Suprapubic skin (tissue), 3 donors: ENCODE results near the gene ADAMTS17.

ENCODE experiments used
- EP300 ChIP-seq: sonication (generic); formaldehyde crosslinking; IDR thresholded peaks from one replicate; pipeline ENCODE4 v1.6.1; 2017; ENCODE audit warnings: antibody characterized with exemption
- TF ChIP-seq, protein P1 (sequence below), 2 donors: fragments of 200-600 bp in 1 of 2; fragments of 450-650 bp in 1 of 2; sonication (generic) in 1 of 2; IDR thresholded peaks; one replicate each; pipeline ENCODE4 v1.5.1; 2016 to 2019; ENCODE audit warnings: antibody characterized with exemption in 2 of 2, mild to moderate bottlenecking in 1 of 2, moderate library complexity in 1 of 2

DNA sequence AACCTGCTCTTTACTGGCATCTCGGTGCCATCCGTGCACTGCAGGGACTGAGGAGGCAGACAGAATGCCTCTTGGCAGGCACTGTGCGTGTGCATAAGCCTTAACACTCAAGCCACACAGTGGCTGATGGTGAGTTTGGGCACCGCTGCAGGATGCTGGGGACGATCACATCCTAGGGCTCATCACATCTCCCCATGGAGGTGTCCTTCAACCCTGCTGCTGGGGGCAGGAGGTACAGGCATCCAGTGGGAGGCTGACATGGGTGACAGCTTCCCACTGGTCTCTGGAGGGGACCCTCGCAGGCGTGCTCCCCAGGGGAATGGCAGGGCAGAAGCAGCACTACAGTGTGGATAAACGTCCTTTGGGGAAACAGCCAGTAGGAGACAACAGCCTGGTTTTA is 190.9 kb downstream of the ADAMTS17 start:
- no peak for TF ChIP-seq EP300
- TF ChIP-seq, protein P1, sequence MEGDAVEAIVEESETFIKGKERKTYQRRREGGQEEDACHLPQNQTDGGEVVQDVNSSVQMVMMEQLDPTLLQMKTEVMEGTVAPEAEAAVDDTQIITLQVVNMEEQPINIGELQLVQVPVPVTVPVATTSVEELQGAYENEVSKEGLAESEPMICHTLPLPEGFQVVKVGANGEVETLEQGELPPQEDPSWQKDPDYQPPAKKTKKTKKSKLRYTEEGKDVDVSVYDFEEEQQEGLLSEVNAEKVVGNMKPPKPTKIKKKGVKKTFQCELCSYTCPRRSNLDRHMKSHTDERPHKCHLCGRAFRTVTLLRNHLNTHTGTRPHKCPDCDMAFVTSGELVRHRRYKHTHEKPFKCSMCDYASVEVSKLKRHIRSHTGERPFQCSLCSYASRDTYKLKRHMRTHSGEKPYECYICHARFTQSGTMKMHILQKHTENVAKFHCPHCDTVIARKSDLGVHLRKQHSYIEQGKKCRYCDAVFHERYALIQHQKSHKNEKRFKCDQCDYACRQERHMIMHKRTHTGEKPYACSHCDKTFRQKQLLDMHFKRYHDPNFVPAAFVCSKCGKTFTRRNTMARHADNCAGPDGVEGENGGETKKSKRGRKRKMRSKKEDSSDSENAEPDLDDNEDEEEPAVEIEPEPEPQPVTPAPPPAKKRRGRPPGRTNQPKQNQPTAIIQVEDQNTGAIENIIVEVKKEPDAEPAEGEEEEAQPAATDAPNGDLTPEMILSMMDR (IDR thresholded peaks at IDR 0.05): no peak
